T-helper 2 cell treated with Interferon-gamma antibody and Interleukin-4, amounts not matched to agents 5 μg/mL and 100 μg/mL, for 36 hours (primary cell): ENCODE measurements around the gene NEK10.

Experiments
- DNase-seq: peaks from one replicate; pipeline ENCODE4 v3.0.0; 2021; ENCODE audit warnings: low spot score
- H3K27ac Mint-ChIP-seq: one replicate; pipeline ENCODE4 v1.8.0; 2021; ENCODE audit warnings: mild to moderate bottlenecking, mixed read lengths
- H3K27me3 Mint-ChIP-seq: one replicate; pipeline ENCODE4 v1.8.0; 2021; ENCODE audit warnings: low read depth, mixed read lengths
- H3K36me3 Mint-ChIP-seq: one replicate; pipeline ENCODE4 v1.8.0; 2021; ENCODE audit warnings: low read depth, mixed read lengths
- H3K4me1 Mint-ChIP-seq: one replicate; pipeline ENCODE4 v1.8.0; 2021; ENCODE audit warnings: low read depth, mixed read lengths
- H3K4me3 Mint-ChIP-seq: one replicate; pipeline ENCODE4 v1.8.0; 2022; ENCODE audit warnings: mild to moderate bottlenecking, moderate library complexity, mixed read lengths
- H3K9me3 Mint-ChIP-seq: one replicate; pipeline ENCODE4 v1.8.0; 2021; ENCODE audit warnings: mixed read lengths

Gene NEK10

DNA sequence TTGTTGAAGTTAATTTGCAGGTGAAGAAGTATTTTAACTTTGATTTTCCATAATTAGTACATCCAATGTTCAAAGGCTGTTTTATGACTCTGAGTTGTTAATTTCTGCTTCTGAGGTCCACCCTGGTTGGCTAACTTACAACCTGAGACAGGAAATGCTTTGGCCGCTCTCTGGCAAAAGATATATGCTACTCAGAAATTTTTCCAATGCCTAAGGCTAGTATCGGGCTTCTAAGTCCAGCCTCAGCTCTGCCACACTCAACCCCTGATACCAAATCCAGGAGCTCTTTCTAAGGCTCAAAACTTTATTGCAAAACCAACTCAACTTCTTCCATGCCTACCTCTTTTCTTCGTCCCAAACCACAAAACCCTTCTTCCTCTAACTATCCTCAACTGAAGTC, 192.9 kb downstream of the NEK10 start:
- Mint-ChIP-seq H3K27me3 (no peaks in the 10 kb centered on the region), H3K9me3 (no peaks in the 10 kb centered on the region), H3K4me3 (no peak overlapping the region), H3K4me1 (no peaks in the 10 kb centered on the region), H3K36me3 (no peaks in the 10 kb centered on the region), H3K27ac (no peak overlapping the region)
- DNase-seq, result no peak

- no peaks in the 10 kb centered on the region for H3K4me1 Mint-ChIP-seq
- no peak overlapping the region for H3K4me3 Mint-ChIP-seq
- no peaks in the 10 kb centered on the region for H3K36me3 Mint-ChIP-seq
- H3K27ac Mint-ChIP-seq, result no peak overlapping the region
- no peaks in the 10 kb centered on the region for H3K9me3 Mint-ChIP-seq
- no peaks in the 10 kb centered on the region for H3K27me3 Mint-ChIP-seq
- no peak for DNase-seq
Observed at GRCh38 chr3:27174530-27174929, 194.7 kb downstream of the NEK10 start.

- Mint-ChIP-seq H3K9me3 (no peaks in the 10 kb centered on the region), H3K4me3 (no peak overlapping the region), H3K36me3 (no peaks in the 10 kb centered on the region), H3K27ac (no peak overlapping the region), H3K27me3 (no peaks in the 10 kb centered on the region), H3K4me1 (no peaks in the 10 kb centered on the region)
- no peak for DNase-seq
Observed at GRCh38 chr3:27171113-27171512, 198.1 kb downstream of the NEK10 start.

DNA sequence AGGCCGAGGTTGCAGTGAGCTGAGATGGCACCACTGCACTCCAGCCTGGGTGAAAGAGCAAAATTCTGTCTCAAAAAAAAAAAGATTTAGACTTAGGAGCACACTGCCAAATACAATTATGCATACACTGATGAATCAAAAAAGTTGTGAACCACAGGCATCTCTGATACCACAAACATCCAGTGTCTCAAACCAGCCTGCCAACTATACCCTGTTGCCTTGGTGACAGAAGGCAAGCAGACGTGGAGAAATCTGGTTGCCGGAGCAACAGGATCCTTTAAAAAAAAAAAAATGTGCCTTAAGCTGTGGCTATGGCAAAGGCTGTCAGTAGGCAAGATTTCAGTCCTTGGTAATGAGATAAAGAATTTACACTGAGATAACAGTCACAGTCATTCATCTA, 202.3 kb downstream of the NEK10 start:
- Mint-ChIP-seq H3K4me3 (no peak overlapping the region), H3K27me3 (no peaks in the 10 kb centered on the region), H3K27ac (no peak overlapping the region), H3K4me1 (no peaks in the 10 kb centered on the region), H3K9me3 (no peaks in the 10 kb centered on the region), H3K36me3 (no peaks in the 10 kb centered on the region)
- no peak for DNase-seq

DNA sequence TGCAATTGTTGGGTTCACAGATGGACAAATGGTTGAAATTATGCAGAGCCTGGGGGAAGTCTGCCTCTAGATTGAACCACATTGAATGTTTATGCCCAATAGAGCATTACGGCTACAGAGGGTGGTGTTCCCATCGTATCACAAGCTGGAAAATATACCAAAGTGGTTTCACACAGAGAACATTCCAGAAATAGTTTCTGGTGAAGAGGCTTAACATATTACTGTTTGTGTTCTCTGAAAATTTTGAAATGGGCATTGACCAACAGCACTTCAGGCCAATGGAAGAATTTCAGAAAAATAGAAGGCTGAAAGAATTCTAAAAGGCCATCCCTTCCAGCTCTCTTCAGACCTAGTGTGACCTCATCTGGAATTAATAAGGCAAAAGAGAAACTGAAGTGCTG, 203.9 kb downstream of the NEK10 start:
- H3K36me3 Mint-ChIP-seq, result no peaks in the 10 kb centered on the region
- DNase-seq, result no peak
- H3K9me3 Mint-ChIP-seq, result no peaks in the 10 kb centered on the region
- no peak overlapping the region for H3K27ac Mint-ChIP-seq
- H3K4me3 Mint-ChIP-seq, result no peak overlapping the region
- no peaks in the 10 kb centered on the region for H3K27me3 Mint-ChIP-seq
- H3K4me1 Mint-ChIP-seq, result no peaks in the 10 kb centered on the region

- no peaks in the 10 kb centered on the region for H3K36me3 Mint-ChIP-seq
- DNase-seq, result no peak
- H3K9me3 Mint-ChIP-seq, result no peaks in the 10 kb centered on the region
- no peaks in the 10 kb centered on the region for H3K27me3 Mint-ChIP-seq
- no peak overlapping the region for H3K27ac Mint-ChIP-seq
- H3K4me1 Mint-ChIP-seq, result no peaks in the 10 kb centered on the region
- no peak overlapping the region for H3K4me3 Mint-ChIP-seq
Observed at GRCh38 chr3:27160779-27161287, 208.3 kb downstream of the NEK10 start.

GRCh38 chr3:27160146-27160545, 209.0 kb downstream of the NEK10 start:
- Mint-ChIP-seq H3K4me3 (no peak overlapping the region), H3K27me3 (no peaks in the 10 kb centered on the region), H3K4me1 (no peaks in the 10 kb centered on the region), H3K9me3 (no peaks in the 10 kb centered on the region), H3K27ac (no peak overlapping the region), H3K36me3 (no peaks in the 10 kb centered on the region)
- no peak for DNase-seq

- no peaks in the 10 kb centered on the region for H3K27me3 Mint-ChIP-seq
- no peak overlapping the region for H3K4me3 Mint-ChIP-seq
- H3K27ac Mint-ChIP-seq, result no peak overlapping the region
- DNase-seq, result no peak
- H3K36me3 Mint-ChIP-seq, result no peaks in the 10 kb centered on the region
- H3K9me3 Mint-ChIP-seq, result no peaks in the 10 kb centered on the region
- no peaks in the 10 kb centered on the region for H3K4me1 Mint-ChIP-seq
Observed at GRCh38 chr3:27147215-27147614, 222.0 kb downstream of the NEK10 start.

DNA sequence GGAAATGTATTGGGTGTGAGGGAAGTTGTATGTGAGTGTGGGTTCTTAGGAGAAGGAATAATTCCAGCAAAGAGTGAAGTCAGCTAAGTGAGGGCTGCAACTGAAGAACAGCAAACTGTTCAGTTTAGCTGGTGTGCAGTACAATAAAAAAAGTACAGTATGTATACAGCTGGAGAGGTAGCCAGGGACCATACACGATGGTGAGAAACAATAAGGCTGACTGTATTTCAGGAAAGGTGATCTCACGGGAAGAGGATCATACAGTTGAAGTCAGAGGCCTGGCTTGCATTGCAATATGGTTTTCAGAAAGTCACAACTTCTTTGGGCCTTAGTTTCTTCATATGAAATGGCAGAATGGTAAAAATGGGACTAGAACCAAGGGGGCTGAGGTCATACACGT, 222.4 kb downstream of the NEK10 start:
- Mint-ChIP-seq H3K4me3 (no peak overlapping the region), H3K4me1 (no peaks in the 10 kb centered on the region), H3K27ac (no peak overlapping the region), H3K9me3 (no peaks in the 10 kb centered on the region), H3K27me3 (no peaks in the 10 kb centered on the region), H3K36me3 (no peaks in the 10 kb centered on the region)
- no peak for DNase-seq

DNA sequence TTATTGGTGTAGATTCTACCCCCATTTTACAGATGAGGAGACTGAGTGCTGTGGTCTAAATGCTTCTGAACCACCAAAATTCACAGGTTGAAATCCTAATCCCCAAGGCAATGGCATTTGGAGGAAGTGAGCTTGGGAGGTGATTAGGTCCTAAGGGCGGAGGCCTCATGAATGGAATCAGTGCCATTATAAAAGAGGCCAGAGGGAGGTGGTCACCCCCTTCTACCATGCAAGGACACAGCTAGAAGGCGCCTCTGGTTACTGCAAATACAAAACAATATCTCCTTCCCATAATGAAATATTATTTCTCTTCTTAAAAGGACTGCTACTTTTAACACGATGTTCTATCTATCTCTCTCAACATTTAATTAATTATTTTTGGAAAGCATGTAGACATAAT, 223.5 kb downstream of the NEK10 start:
- no peak for DNase-seq
- Mint-ChIP-seq H3K36me3 (no peaks in the 10 kb centered on the region), H3K4me1 (no peaks in the 10 kb centered on the region), H3K27ac (no peak overlapping the region), H3K4me3 (no peak overlapping the region), H3K9me3 (peaks cover 5% of the 10 kb centered on the region), H3K27me3 (no peaks in the 10 kb centered on the region)

GRCh38 chr3:27141668-27142067, 227.5 kb downstream of the NEK10 start:
- H3K4me1 Mint-ChIP-seq, result no peaks in the 10 kb centered on the region

GRCh38 chr3:27138562-27138961, 230.6 kb downstream of the NEK10 start:
- Mint-ChIP-seq H3K36me3 (no peaks in the 10 kb centered on the region), H3K9me3 (peaks cover 5% of the 10 kb centered on the region), H3K27ac (no peak overlapping the region), H3K4me3 (no peak overlapping the region), H3K4me1 (no peaks in the 10 kb centered on the region), H3K27me3 (no peaks in the 10 kb centered on the region)
- no peak for DNase-seq

More at GRCh38 chr3:27141668-27142067, 227.5 kb downstream of the NEK10 start:
- H3K27me3 Mint-ChIP-seq, result no peaks in the 10 kb centered on the region
- H3K36me3 Mint-ChIP-seq, result no peaks in the 10 kb centered on the region
- H3K4me3 Mint-ChIP-seq, result no peak overlapping the region
- H3K9me3 Mint-ChIP-seq, result peaks cover 5% of the 10 kb centered on the region
- DNase-seq, result no peak
- H3K27ac Mint-ChIP-seq, result no peak overlapping the region

- H3K4me1 Mint-ChIP-seq, result no peaks in the 10 kb centered on the region
- no peak overlapping the region for H3K27ac Mint-ChIP-seq
- H3K27me3 Mint-ChIP-seq, result no peaks in the 10 kb centered on the region
- no peak overlapping the region for H3K4me3 Mint-ChIP-seq
- H3K36me3 Mint-ChIP-seq, result no peaks in the 10 kb centered on the region
- peaks cover 5% of the 10 kb centered on the region for H3K9me3 Mint-ChIP-seq
- DNase-seq, result no peak
Observed at GRCh38 chr3:27138005-27138404, 231.2 kb downstream of the NEK10 start.

DNA sequence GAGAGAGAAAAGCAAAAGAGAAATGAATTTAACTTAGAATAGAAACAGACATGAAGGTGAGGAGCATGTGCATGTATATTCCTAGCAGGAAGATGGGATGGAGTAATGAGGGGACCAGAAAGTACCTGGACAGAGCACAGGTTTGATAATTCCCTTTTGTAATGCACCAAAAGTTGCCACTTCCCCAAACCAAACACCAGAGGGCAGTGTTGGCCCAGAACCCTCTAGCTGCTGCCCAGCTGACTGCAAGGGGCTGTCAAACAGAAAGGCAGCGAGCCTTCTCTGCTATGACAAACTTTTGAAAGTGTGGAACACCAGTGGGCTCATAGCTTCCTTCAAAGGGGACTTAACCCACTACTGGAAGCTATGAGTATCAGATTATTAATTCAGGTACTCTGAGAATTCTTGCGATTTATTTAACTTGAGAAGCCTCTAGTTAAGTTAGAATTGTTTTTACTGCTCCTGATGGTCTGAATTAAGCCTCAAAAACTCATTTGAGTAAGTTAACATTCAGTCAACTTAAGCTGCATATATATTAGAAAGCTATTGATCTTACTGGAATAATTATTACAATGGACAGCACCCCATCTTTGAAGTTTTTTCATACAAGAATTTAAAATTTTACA, 234.9 kb downstream of the NEK10 start:
- no peaks in the 10 kb centered on the region for H3K36me3 Mint-ChIP-seq
- H3K27me3 Mint-ChIP-seq, result no peaks in the 10 kb centered on the region
- peak; percentile 40 for DNase-seq
- H3K9me3 Mint-ChIP-seq, result no peaks in the 10 kb centered on the region
- no peaks in the 10 kb centered on the region for H3K4me1 Mint-ChIP-seq
- H3K27ac Mint-ChIP-seq, result no peak overlapping the region
- H3K4me3 Mint-ChIP-seq, result no peak overlapping the region

- no peaks in the 10 kb centered on the region for H3K9me3 Mint-ChIP-seq
- no peaks in the 10 kb centered on the region for H3K27me3 Mint-ChIP-seq
- H3K4me1 Mint-ChIP-seq, result no peaks in the 10 kb centered on the region
- no peak overlapping the region for H3K27ac Mint-ChIP-seq
- H3K4me3 Mint-ChIP-seq, result no peak overlapping the region
- H3K36me3 Mint-ChIP-seq, result no peaks in the 10 kb centered on the region
- DNase-seq, result no peak
Observed at GRCh38 chr3:27133060-27133459, 236.1 kb downstream of the NEK10 start.
